K562 (cell line): ENCODE data around the gene LIN28A. TPM values are rescaled to one million over a fixed set of nuclear protein-coding genes. Genes with fewer than 3 reads are reported as not detected.

Source experiments
- ATAC-seq: fragments of 200-7000 bp; cut with Tn5 transposase; 3 replicates; pipeline ENCODE4 v1.9.1; 2020; ENCODE audit warnings: moderate library complexity
- BruUV-seq: library from RNA; stranded (reverse); fragments of 400-500 nt; replicated peaks from 2 replicates; lab custom pipeline; 2021; lab: Mats Ljungman, UMichigan
- CTCF ChIA-PET: fragments of 300-600 bp; formaldehyde crosslinking; extraction: SDS; loops from one replicate; lab custom pipeline; 2021; ENCODE audit warnings: low intra/inter-chr PET ratio; lab: Yijun Ruan, JAX
- POLR2A ChIA-PET: fragments of 300-600, 350-650 bp; sonication (Branson Sonifier 250); formaldehyde crosslinking; extraction: SDS; loops from one replicate; lab custom pipeline; 2021; ENCODE audit warnings: antibody characterized with exemption, inconsistent platforms; lab: Yijun Ruan, JAX
- DNase-seq, 4 experiments: peaks; one replicate each; pipeline versions ENCODE4 v3.0.0 to v3.0.0-alpha.2; 2011 to 2018; ENCODE audit warnings: low spot score in 3 of 4, mixed read lengths in 3 of 4; ENCODE audit errors: extremely low read depth in 1 of 4
- FAIRE-seq: peaks from 2 replicates; lab custom pipeline; 2011; peaks lifted over from hg19 to GRCh38; lab: Jason Lieb, UNC
- H2AFZ ChIP-seq: 2 replicates; pipeline ENCODE4 v1.6.0; 2011; ENCODE audit warnings: low read depth, low read length, control low read depth, inconsistent platforms
- H3K27ac ChIP-seq: fragments of 200-600 bp; 3 replicates; pipeline ENCODE4 v1.8.0; 2011; ENCODE audit warnings: low read depth, mild to moderate bottlenecking, control low read depth, inconsistent platforms, low read length, moderate library complexity, mixed read lengths; ENCODE audit errors: extremely low read depth
- H3K27me3 ChIP-seq, 2 experiments: fragments of 300-600 bp in 1 of 2; 2 replicates in 1 of 2; 3 replicates in 1 of 2; pipeline versions ENCODE4 v1.6.0 to v1.8.0; 2011; ENCODE audit warnings: inconsistent platforms in 2 of 2, low read length in 2 of 2, mild to moderate bottlenecking in 1 of 2, mixed read lengths in 1 of 2, moderate library complexity in 1 of 2; ENCODE audit not compliant: control insufficient read depth in 2 of 2, insufficient read depth in 2 of 2
- H3K36me3 ChIP-seq: fragments of 300-600 bp; 3 replicates; pipeline ENCODE4 v1.8.0; 2011; ENCODE audit warnings: mild to moderate bottlenecking, low read length, inconsistent platforms; ENCODE audit not compliant: control insufficient read depth, insufficient read depth
- H3K4me1 ChIP-seq, 2 experiments: fragments of 200-600 bp in 1 of 2; replicated peaks in 1 of 2; 2 replicates in 1 of 2; 3 replicates in 1 of 2; pipeline versions ENCODE4 v1.5.1 to v1.8.0; 2011; ENCODE audit warnings: inconsistent platforms in 2 of 2, low read length in 2 of 2, mild to moderate bottlenecking in 1 of 2, mixed read lengths in 1 of 2, moderate library complexity in 1 of 2; ENCODE audit not compliant: control insufficient read depth in 2 of 2, insufficient read depth in 2 of 2
- H3K4me2 ChIP-seq: 2 replicates; pipeline ENCODE4 v1.6.1; 2011; ENCODE audit warnings: low read length, control low read depth, inconsistent platforms, mixed read lengths; ENCODE audit not compliant: insufficient read depth
- H3K4me3 ChIP-seq: fragments of 200-600 bp; sonication (generic), shearing (Covaris generic); 2 replicates; pipeline ENCODE4 v1.5.1; 2016; ENCODE audit warnings: control low read depth, inconsistent platforms
- H3K79me2 ChIP-seq: fragments of 200-600 bp; 3 replicates; pipeline ENCODE4 v1.8.0; 2011; ENCODE audit warnings: low read length, inconsistent platforms; ENCODE audit not compliant: control insufficient read depth, insufficient read depth
- H3K9ac ChIP-seq, 2 experiments: 2 replicates each; pipeline versions ENCODE4 v1.6.0 to v1.6.1; 2011; ENCODE audit warnings: low read depth in 2 of 2, low read length in 2 of 2, control low read depth in 1 of 2, inconsistent platforms in 1 of 2, mild to moderate bottlenecking in 1 of 2, mixed read lengths in 1 of 2; ENCODE audit not compliant: insufficient read depth in 1 of 2
- H3K9me1 ChIP-seq: one replicate; pipeline ENCODE4 v1.6.0; 2011; ENCODE audit warnings: inconsistent platforms, mild to moderate bottlenecking, low read length, moderate library complexity; ENCODE audit not compliant: control insufficient read depth, insufficient read depth
- H3K9me3 ChIP-seq: replicated peaks from 2 replicates; pipeline ENCODE4 v1.5.1; 2011; ENCODE audit warnings: low read depth, low read length, inconsistent platforms; ENCODE audit not compliant: control insufficient read depth, insufficient read depth
- H4K20me1 ChIP-seq: replicated peaks from 2 replicates; pipeline ENCODE4 v1.6.1; 2011; ENCODE audit warnings: low read length, inconsistent platforms, mixed read lengths; ENCODE audit not compliant: control insufficient read depth, insufficient read depth
- TAF15 ChIP-seq: fragments of 200-400 bp; formaldehyde crosslinking; IDR thresholded peaks from 2 replicates; pipeline ENCODE4 v1.6.1; 2017; ENCODE audit warnings: mild to moderate bottlenecking, low read depth, low read length, moderate library complexity
- WGBS: fragments of 100-300 bp; shearing (Covaris generic); methylation state at CpG from one replicate; pipeline ENCODE4 v1.1.6; 2016; ENCODE audit warnings: low coverage, mixed read lengths; ENCODE audit not compliant: insufficient coverage; ENCODE audit errors: missing lambda C conversion rate; 5-methylcytosine and 5-hydroxymethylcytosine counted together
- in situ Hi-C: fragments of 300-500 bp; cut with MboI; formaldehyde crosslinking; loops from 4 replicates; pipeline ENCODE4 v1.15.0; 2018; ENCODE audit warnings: inconsistent platforms, mixed read lengths
- intact Hi-C: fragments of 100-400 bp; cut with micrococcal nuclease; formaldehyde crosslinking; loops from 2 replicates; pipeline ENCODE4 v1.14.2; 2022
- polyA plus RNA-seq, 8 experiments: library from polyadenylated mRNA; depleted of rRNA in 4 of 8; stranded (reverse) in 5 of 8; unstranded in 3 of 8; fragments of >200 nt; fragmentation: Nextera tagmentation in 2 of 8; fragmentation: Illumina TruSeq in 1 of 8; extraction: Ambion mirVana in 2 of 8; extraction: Trizol in 1 of 8; gene quantifications; 2 replicates each; pipeline versions ENCODE4 v1.2.1 to v1.2.3, GENCODE V29; 2011 to 2014; ENCODE audit warnings: inconsistent platforms in 1 of 8, missing spikeins in 1 of 8
- total RNA-seq, 7 experiments: library from RNA; depleted of rRNA in 6 of 7; stranded (reverse); fragments of >200 nt in 6 of 7; fragmentation: Illumina TruSeq in 2 of 7; extraction: Trizol in 2 of 7; gene quantifications; 2 replicates each; pipeline versions ENCODE4 v1.2.1 to v1.2.3, GENCODE V29; 2011 to 2021; ENCODE audit warnings: low replicate concordance in 1 of 7
- TF ChIP-seq, protein P1 (sequence below): fragments of 250-450 bp; sonication (Bioruptor Pico); IDR thresholded peaks from 2 replicates; pipeline ENCODE4 v1.4.0; 2020
- TF ChIP-seq, protein P2 (sequence below): sonication (generic); IDR thresholded peaks from 2 replicates; pipeline ENCODE4 v1.6.1; 2016

Gene LIN28A
- total and polyA plus RNA-seq, 9 of the 15 experiments (the other 6 are each of a cell fraction or from before 2014, with no cell fraction given): 0.80 to 5.4 (median 3.9) TPM

DNA sequence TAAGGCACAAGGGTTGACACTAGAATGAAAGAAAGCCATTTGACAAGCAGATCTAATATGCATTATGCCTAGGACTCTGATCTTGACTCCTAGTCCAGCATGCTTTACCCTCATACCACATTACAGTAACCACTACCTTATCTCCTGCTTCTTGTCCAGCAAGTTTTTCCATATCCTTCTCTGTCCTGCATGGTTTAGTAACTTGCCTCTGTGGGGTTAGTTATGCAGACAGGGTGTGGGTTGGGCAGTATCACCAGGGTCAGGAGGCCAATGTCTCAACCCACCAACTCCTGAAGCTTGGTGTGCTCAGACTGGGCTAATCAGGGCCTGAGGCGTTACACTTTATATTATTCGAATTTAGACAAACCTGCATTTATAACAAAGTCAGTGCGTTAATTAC, 40.3 kb downstream of the LIN28A start:
- no peak overlapping the region for H3K4me3 ChIP-seq
- no peak overlapping the region for H2AFZ ChIP-seq
- no TSS peak for BruUV-seq
- no peaks in the 10 kb centered on the region for H4K20me1 ChIP-seq
- H3K9me3 ChIP-seq: no peaks in the 10 kb centered on the region
- no peaks in the 10 kb centered on the region for H3K79me2 ChIP-seq
- H3K9me1 ChIP-seq: no peaks in the 10 kb centered on the region
- H3K9ac ChIP-seq: no peak overlapping the region
- no peak overlapping the region for H3K27ac ChIP-seq
- POLR2A ChIA-PET: interaction anchor here (0.7 to 1.1 kb wide), 2 partner anchors 9 to 11 kb away, joined by 3 to 4 read pairs; no protein-coding TSS in a partner anchor
- H3K4me1 ChIP-seq: 0 out of 5 replicates have a peak, but pooled peaks cover 0 to 3% of the 10 kb centered on the region in 2 experiments
- in situ Hi-C loops: no loop called here
- TF ChIP-seq, protein P1, sequence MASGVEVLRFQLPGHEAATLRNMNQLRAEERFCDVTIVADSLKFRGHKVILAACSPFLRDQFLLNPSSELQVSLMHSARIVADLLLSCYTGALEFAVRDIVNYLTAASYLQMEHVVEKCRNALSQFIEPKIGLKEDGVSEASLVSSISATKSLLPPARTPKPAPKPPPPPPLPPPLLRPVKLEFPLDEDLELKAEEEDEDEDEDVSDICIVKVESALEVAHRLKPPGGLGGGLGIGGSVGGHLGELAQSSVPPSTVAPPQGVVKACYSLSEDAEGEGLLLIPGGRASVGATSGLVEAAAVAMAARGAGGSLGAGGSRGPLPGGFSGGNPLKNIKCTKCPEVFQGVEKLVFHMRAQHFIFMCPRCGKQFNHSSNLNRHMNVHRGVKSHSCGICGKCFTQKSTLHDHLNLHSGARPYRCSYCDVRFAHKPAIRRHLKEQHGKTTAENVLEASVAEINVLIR (CRISPR knock-in tag): no peak
- TF ChIP-seq, protein P2, sequence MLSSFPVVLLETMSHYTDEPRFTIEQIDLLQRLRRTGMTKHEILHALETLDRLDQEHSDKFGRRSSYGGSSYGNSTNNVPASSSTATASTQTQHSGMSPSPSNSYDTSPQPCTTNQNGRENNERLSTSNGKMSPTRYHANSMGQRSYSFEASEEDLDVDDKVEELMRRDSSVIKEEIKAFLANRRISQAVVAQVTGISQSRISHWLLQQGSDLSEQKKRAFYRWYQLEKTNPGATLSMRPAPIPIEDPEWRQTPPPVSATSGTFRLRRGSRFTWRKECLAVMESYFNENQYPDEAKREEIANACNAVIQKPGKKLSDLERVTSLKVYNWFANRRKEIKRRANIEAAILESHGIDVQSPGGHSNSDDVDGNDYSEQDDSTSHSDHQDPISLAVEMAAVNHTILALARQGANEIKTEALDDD: peak; percentile 55
- TF ChIP-seq TAF15: no peak
- TF ChIP-seq, all 486 proteins: peak for 1
- Histone ChIP-seq H3K4me2 (no peak overlapping the region), H3K36me3 (peaks cover 85% of the 10 kb centered on the region), H3K27me3 (no peaks in the 10 kb centered on the region)
- ATAC-seq (peak; percentile 18; the same call in 1 of the 3 replicates), DNase-seq (peak in 1 of 4 experiments; percentile 12), FAIRE-seq (peak; percentile 23)
- CTCF ChIA-PET: no interaction called here
- intact Hi-C loops: no loop called here
- 85% methylated on average over 3 of the region's 3 CpGs for WGBS
